Measurements from ENCODE around the gene UFD1. TPM values are rescaled to one million over a fixed set of nuclear protein-coding genes. Genes with fewer than 3 reads are reported as not detected.
A peak's percentile ranks its signal among the peaks of the same experiment; 100 is the strongest.

Gene UFD1
- total RNA-seq, 6 donors from 2014 or later: 21.0 to 52.1 (median 29.1) TPM

GRCh38 chr22:19498154-19498865 lies 19.3 kb upstream of the UFD1 start:
- Histone ChIP-seq H3K4me3 (no peak overlapping the region), H3K4me1 (peaks cover 0 to 2% (median 0%) of the 10 kb centered on the region in 4 donors), H3K36me3 (no peaks in the 10 kb centered on the region), H3K27ac (no peak overlapping the region), H3K9me3 (no peaks in the 10 kb centered on the region), H3K27me3 (no peaks in the 10 kb centered on the region)
- no peak for TF ChIP-seq CTCF (IDR thresholded peaks at IDR 0.05)
- no peak for TF ChIP-seq EP300 (IDR thresholded peaks at IDR 0.05)
- no peak for TF ChIP-seq POLR2AphosphoS5 (IDR thresholded peaks at IDR 0.05)
- TF ChIP-seq POLR2A (IDR thresholded peaks at IDR 0.05): no peak
- 96% methylated on average over 4 to 7 of the region's 7 CpGs for WGBS, 2 donors
- ATAC-seq (ENCODE audit: low FRiP score in 2 of 2) (peak in 1 of 2 donors; percentile 25), DNase-seq (no peak)

GRCh38 chr22:19497245-19497644 lies 18.3 kb upstream of the UFD1 start:
- TF ChIP-seq POLR2AphosphoS5 (IDR thresholded peaks at IDR 0.05) (no peak), EP300 (IDR thresholded peaks at IDR 0.05) (no peak), CTCF (IDR thresholded peaks at IDR 0.05) (no peak), POLR2A (IDR thresholded peaks at IDR 0.05) (no peak)
- DNase-seq: no peak
- WGBS, 2 donors: 33 to 43% methylated on average over 2 to 3 of the region's 3 CpGs
- Histone ChIP-seq H3K4me1 (peaks cover 0 to 2% (median 0%) of the 10 kb centered on the region in 4 donors), H3K9me3 (no peaks in the 10 kb centered on the region), H3K4me3 (no peak overlapping the region), H3K36me3 (no peaks in the 10 kb centered on the region), H3K27me3 (no peaks in the 10 kb centered on the region), H3K27ac (no peak overlapping the region)
- ATAC-seq (ENCODE audit: low FRiP score in 2 of 2): peak in 1 of 2 donors; percentile 5

GRCh38 chr22:19496324-19496630 lies 17.3 kb upstream of the UFD1 start:
- no peak overlapping the region for H3K27ac ChIP-seq
- 94 to 99% methylated on average over 3 of the region's 3 CpGs for WGBS, 2 donors
- ATAC-seq (ENCODE audit: low FRiP score in 2 of 2): no peak
- peaks cover 0 to 2% (median 0%) of the 10 kb centered on the region in 4 donors for H3K4me1 ChIP-seq
- no peaks in the 10 kb centered on the region for H3K36me3 ChIP-seq
- H3K27me3 ChIP-seq: no peaks in the 10 kb centered on the region
- TF ChIP-seq EP300 (IDR thresholded peaks at IDR 0.05): no peak
- TF ChIP-seq CTCF (IDR thresholded peaks at IDR 0.05): no peak
- no peak for TF ChIP-seq POLR2A (IDR thresholded peaks at IDR 0.05)
- no peak for TF ChIP-seq POLR2AphosphoS5 (IDR thresholded peaks at IDR 0.05)
- DNase-seq: no peak
- H3K9me3 ChIP-seq: no peaks in the 10 kb centered on the region
- H3K4me3 ChIP-seq: no peak overlapping the region

- DNase-seq: no peak
- Histone ChIP-seq H3K9me3 (no peaks in the 10 kb centered on the region), H3K27ac (no peak overlapping the region), H3K4me3 (no peak overlapping the region), H3K36me3 (no peaks in the 10 kb centered on the region), H3K27me3 (no peaks in the 10 kb centered on the region), H3K4me1 (peaks cover 0 to 2% (median 0%) of the 10 kb centered on the region in 4 donors)
- ATAC-seq (ENCODE audit: low FRiP score in 2 of 2): no peak
- TF ChIP-seq POLR2A (IDR thresholded peaks at IDR 0.05) (no peak), CTCF (IDR thresholded peaks at IDR 0.05) (peak in 2 of 6 experiments; percentile 40 to 43)
- WGBS, 2 donors: 71 to 72% methylated on average over 5 of the region's 5 CpGs
Measured at GRCh38 chr22:19495562-19496323, 16.8 kb upstream of the UFD1 start.
